Measurements from ENCODE around the gene RASSF5.
"Not testable (repeated sequence)": the region's sequence is repeated elsewhere in the genome, so short reads cannot be mapped to it uniquely, and the experiment has no call there.

The RASSF5 gene

GRCh38 chr1:206588492-206588891 is 81.2 kb downstream of the RASSF5 start:
- no peak for DNase-seq (ENCODE audit: low read depth)

- peak; percentile 92 for DNase-seq (ENCODE audit: low read depth)
Measured at GRCh38 chr1:206589206-206589605, 81.9 kb downstream of the RASSF5 start.

GRCh38 chr1:206590025-206590758 is 82.9 kb downstream of the RASSF5 start:
- peak; percentile 87 for DNase-seq (ENCODE audit: low read depth)

GRCh38 chr1:206591226-206591625 is 83.9 kb downstream of the RASSF5 start:
- no peak for DNase-seq (ENCODE audit: low read depth)

GRCh38 chr1:206591696-206592095 is 84.4 kb downstream of the RASSF5 start:
- no peak for DNase-seq (ENCODE audit: low read depth)

GRCh38 chr1:206593351-206593925 is 86.1 kb downstream of the RASSF5 start:
- no peak for DNase-seq (ENCODE audit: low read depth)

- no peak for DNase-seq (ENCODE audit: low read depth)
Measured at GRCh38 chr1:206595581-206596318, 88.4 kb downstream of the RASSF5 start.

GRCh38 chr1:206596319-206596666 is 89.0 kb downstream of the RASSF5 start:
- no peak for DNase-seq (ENCODE audit: low read depth)

GRCh38 chr1:206600527-206600926 is 93.2 kb downstream of the RASSF5 start:
- DNase-seq (ENCODE audit: low read depth) = no peak

- no peak for DNase-seq (ENCODE audit: low read depth)
Measured at GRCh38 chr1:206604861-206605260, 97.5 kb downstream of the RASSF5 start.

GRCh38 chr1:206606867-206607266 is 99.5 kb downstream of the RASSF5 start:
- DNase-seq (ENCODE audit: low read depth) = peak; percentile 71

GRCh38 chr1:206608108-206608698 is 100.9 kb downstream of the RASSF5 start:
- peak; percentile 63 for DNase-seq (ENCODE audit: low read depth)

- DNase-seq (ENCODE audit: low read depth) = peak; percentile 6
Measured at GRCh38 chr1:206609229-206609991, 102.1 kb downstream of the RASSF5 start.

- DNase-seq (ENCODE audit: low read depth) = peak; percentile 92
Measured at GRCh38 chr1:206612129-206612876, 105.0 kb downstream of the RASSF5 start, which contains the start of gene EIF2D. EIF2D (minus strand) TSS chr1:206612465; CDS start chr1:206612342, 123 bp downstream.

- not testable (repeated sequence) for DNase-seq (ENCODE audit: low read depth)
Measured at GRCh38 chr1:206626396-206626795, 119.1 kb downstream of the RASSF5 start.

- no peak for DNase-seq (ENCODE audit: low read depth)
Measured at GRCh38 chr1:206628916-206629315, 121.6 kb downstream of the RASSF5 start.

- DNase-seq (ENCODE audit: low read depth) = peak; percentile 85
Measured at GRCh38 chr1:206631085-206631509, 123.8 kb downstream of the RASSF5 start.

- DNase-seq (ENCODE audit: low read depth) = peak; percentile 96
Measured at GRCh38 chr1:206633708-206634121, 126.4 kb downstream of the RASSF5 start.

GRCh38 chr1:206634365-206635079 is 127.2 kb downstream of the RASSF5 start:
- DNase-seq (ENCODE audit: low read depth) = peak; percentile 98
